Measurements from ENCODE around the gene TMEM14B. TPM values are rescaled to one million over a fixed set of nuclear protein-coding genes. Genes with fewer than 3 reads are reported as not detected.

The TMEM14B gene
- total and polyA plus RNA-seq, 9 of the 15 experiments (the other 6 are each of a cell fraction or from before 2014, with no cell fraction given) = 174 to 862 (median 263) TPM

DNA sequence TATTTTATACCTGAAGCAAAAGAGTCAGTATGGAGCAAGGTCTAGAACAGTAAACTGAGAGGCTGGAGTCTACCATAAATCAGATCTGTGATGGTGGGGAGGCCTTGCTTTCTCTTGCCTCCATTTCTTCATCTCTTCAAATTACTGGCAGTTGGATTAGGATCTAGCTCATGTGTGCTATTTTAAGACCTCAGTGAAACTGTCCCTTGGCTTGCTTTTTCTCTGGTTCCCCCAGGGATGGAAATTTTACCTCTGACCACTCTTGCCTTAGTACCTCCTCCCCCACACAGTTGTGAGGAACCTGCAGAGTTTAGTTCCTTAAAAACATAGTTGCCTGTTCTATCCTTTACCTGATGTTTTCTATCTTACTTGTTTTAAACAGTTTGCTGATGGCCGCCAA lies 8.5 kb downstream of the TMEM14B start:
- Histone ChIP-seq H3K36me3 (ENCODE audit: control insufficient read depth, insufficient read depth, low read length) (peaks cover 82% of the 10 kb centered on the region), H4K20me1 (replicated peaks; ENCODE audit: control insufficient read depth, insufficient read depth, low read length) (peaks cover 10% of the 10 kb centered on the region; the same call in 1 of the 2 replicates), H2AFZ (ENCODE audit: low read depth, low read length) (no peak overlapping the region), H3K4me3 (no peak overlapping the region), H3K27me3 (ENCODE audit: control insufficient read depth in 2 of 2, insufficient read depth in 2 of 2, low read length in 2 of 2) (no peaks in the 10 kb centered on the region), H3K9me1 (ENCODE audit: control insufficient read depth, insufficient read depth, low read length) (no peaks in the 10 kb centered on the region), H3K79me2 (ENCODE audit: control insufficient read depth, insufficient read depth, low read length) (peaks cover 49% of the 10 kb centered on the region), H3K4me1 (replicated peaks in 1 of 2; ENCODE audit: control insufficient read depth in 2 of 2, insufficient read depth in 2 of 2, low read length in 2 of 2) (peaks cover under 1 to 16% of the 10 kb centered on the region in 2 experiments; a peak in 3 of 5 replicates), H3K4me2 (ENCODE audit: insufficient read depth, low read length) (no peak overlapping the region), H3K9me3 (replicated peaks; ENCODE audit: control insufficient read depth, insufficient read depth, low read depth, low read length) (no peaks in the 10 kb centered on the region), H3K27ac (ENCODE audit: extremely low read depth, low read depth, low read length) (no peak overlapping the region), H3K9ac (ENCODE audit: insufficient read depth in 1 of 2, low read depth in 2 of 2, low read length in 2 of 2) (no peak overlapping the region)
- ChIA-PET CTCF (ENCODE audit: low intra/inter-chr PET ratio) (interaction anchor here (0.6 kb wide), 1 partner anchor 45 kb away, joined by 4 read pairs; no protein-coding TSS in a partner anchor), POLR2A (interaction anchor here (0.6 to 3.0 kb wide), 2 partner anchors 15 to 41 kb away, joined by 3 to 11 read pairs; no protein-coding TSS in a partner anchor)
- no peak for DNase-seq (ENCODE audit: extremely low read depth in 1 of 4, low spot score in 3 of 4)
- intact Hi-C loops (cut with micrococcal nuclease) (no loop called here), in situ Hi-C loops (cut with MboI) (no loop called here)
- WGBS (ENCODE audit: insufficient coverage, low coverage, missing lambda C conversion rate) = 62% methylated on average over 1 of the region's 1 CpG
- no TSS peak for BruUV-seq (replicated peaks)
- TF ChIP-seq CCAR2 (IDR thresholded peaks at IDR 0.05; ENCODE audit: low read depth, low read length) (no peak), JUND (IDR thresholded peaks at IDR 0.05; ENCODE audit: borderline replicate concordance, low read depth, low read length) (no peak), JUND (tag; IDR thresholded peaks at IDR 0.05; ENCODE audit: borderline replicate concordance, low read depth, low read length) (no peak), PRDM10 (IDR thresholded peaks at IDR 0.05; ENCODE audit: partially characterized antibody) (peak; percentile 76), NCOA1 (IDR thresholded peaks at IDR 0.05; ENCODE audit: low read depth) (no peak), SOX6 (IDR thresholded peaks at IDR 0.05) (no peak), TRIM28 (IDR thresholded peaks at IDR 0.05) (no peak), ZNF551 (CRISPR knock-in tag; IDR thresholded peaks at IDR 0.05) (no peak), NR3C1 (CRISPR knock-in tag; IDR thresholded peaks at IDR 0.05) (no peak)
- FAIRE-seq = no peak
- ATAC-seq = no peak
